Measurements from ENCODE around the gene LMNTD1.

DNA sequence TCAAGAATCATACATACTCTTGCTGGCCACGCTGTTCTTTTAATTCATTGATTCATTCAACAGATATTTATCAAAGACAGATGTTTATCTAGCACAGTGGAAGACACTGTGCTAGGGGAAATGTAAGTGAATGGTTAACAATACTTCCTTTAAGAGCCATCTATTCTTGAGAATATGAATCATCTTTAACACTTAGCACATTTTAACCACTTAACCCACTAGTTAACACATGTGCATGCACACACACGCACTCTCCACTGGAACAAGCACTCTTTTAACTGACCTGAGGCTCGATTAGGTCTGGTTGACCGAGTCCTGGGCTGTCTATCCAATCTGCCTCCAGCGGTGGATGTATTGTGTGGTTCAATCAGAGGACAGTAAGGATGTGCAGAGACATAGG, 34.6 kb downstream of the LMNTD1 start:
- no peak for TF ChIP-seq RAD21 (IDR thresholded peaks at IDR 0.05; ENCODE audit: low read length)
- TF ChIP-seq MAX (IDR thresholded peaks at IDR 0.05; ENCODE audit: low read depth) = peak; percentile 31; the same call in 1 of the 2 replicates
- TF ChIP-seq YY1 (IDR thresholded peaks at IDR 0.05; ENCODE audit: low read depth) = no peak
- no peak for TF ChIP-seq CTCF (IDR thresholded peaks at IDR 0.05)
- TF ChIP-seq FOXJ3 (CRISPR knock-in tag; IDR thresholded peaks at IDR 0.05) = no peak
- TF ChIP-seq TAF1 (IDR thresholded peaks at IDR 0.05; ENCODE audit: borderline replicate concordance, low read depth, low read length) = no peak
- TF ChIP-seq SIN3A (IDR thresholded peaks at IDR 0.05; ENCODE audit: borderline replicate concordance, low read depth, low read length) = no peak
- TF ChIP-seq, protein P1, sequence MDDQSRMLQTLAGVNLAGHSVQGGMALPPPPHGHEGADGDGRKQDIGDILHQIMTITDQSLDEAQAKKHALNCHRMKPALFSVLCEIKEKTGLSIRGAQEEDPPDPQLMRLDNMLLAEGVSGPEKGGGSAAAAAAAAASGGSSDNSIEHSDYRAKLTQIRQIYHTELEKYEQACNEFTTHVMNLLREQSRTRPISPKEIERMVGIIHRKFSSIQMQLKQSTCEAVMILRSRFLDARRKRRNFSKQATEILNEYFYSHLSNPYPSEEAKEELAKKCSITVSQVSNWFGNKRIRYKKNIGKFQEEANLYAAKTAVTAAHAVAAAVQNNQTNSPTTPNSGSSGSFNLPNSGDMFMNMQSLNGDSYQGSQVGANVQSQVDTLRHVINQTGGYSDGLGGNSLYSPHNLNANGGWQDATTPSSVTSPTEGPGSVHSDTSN (IDR thresholded peaks at IDR 0.05) = peak; percentile 61
- no peak for TF ChIP-seq MXI1 (IDR thresholded peaks at IDR 0.05; ENCODE audit: low read depth, low read length)
